HG03108 (cell line): Measurements from ENCODE around the gene CELA2B.

Experiments used
- ATAC-seq: cut with Tn5 transposase; IDR thresholded peaks from one replicate; pipeline ENCODE4 v1.9.1; 2021; ENCODE audit warnings: moderate library complexity; ENCODE audit not compliant: unreplicated experiment

CELA2B gene

DNA sequence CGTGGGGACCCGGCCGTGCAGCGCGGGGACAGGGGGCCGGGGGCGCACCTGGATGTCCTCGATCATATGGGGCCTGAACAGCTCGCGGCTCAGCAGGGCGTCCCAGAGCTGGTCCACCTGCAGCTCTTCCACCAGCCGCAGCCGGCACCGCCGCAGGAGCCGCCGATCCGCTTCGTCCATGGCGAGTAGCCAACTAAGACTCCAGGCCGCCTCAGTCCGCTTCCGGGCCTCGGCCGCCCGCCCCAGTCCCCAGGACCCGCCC, 48.0 kb downstream of the CELA2B start, which contains the start of gene CASP9:
Gene CASP9, minus strand, starts transcription at position 195 of the 262 bp plus-strand sequence. Its CDS starts 15 bp downstream, at position 180.
- ATAC-seq: no peak

DNA sequence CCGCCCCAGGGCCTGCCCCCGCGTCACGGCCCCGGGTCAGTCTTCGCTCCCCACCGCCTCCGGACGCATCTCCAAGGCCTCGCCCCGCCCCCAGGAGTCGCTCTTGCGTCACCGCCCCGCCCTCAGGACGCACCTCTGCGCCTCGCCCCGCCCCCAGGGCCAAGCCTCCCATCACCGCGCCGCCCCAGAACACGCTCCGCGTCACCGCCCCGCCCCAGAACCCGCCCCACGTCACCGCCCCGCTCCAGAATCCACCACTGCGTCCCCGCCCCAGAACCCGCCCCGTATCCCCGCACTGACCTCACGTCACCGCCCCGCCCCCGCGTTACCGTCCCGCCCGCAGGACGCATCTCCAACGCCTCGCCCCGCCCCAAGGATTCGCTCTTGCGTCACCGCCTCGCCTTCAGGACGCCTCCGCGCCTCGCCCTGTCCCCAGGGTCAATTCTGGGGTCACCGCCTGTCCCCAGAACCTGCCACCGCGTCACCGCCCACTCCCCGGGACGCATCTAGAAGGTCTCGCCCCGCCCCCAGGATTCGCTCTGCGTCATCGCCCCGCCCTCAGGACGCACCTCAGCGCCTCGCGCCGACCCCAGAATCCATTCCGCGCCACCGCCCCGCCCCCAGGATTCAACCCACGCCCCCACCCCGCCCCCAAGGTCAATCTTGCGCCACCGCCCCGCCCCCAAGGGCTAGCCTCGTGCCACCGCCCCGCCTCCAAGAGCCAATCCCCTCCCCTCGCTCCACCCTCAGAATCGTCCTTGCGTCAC, 48.6 kb downstream of the CELA2B start:
- peak; percentile 32 for ATAC-seq

DNA sequence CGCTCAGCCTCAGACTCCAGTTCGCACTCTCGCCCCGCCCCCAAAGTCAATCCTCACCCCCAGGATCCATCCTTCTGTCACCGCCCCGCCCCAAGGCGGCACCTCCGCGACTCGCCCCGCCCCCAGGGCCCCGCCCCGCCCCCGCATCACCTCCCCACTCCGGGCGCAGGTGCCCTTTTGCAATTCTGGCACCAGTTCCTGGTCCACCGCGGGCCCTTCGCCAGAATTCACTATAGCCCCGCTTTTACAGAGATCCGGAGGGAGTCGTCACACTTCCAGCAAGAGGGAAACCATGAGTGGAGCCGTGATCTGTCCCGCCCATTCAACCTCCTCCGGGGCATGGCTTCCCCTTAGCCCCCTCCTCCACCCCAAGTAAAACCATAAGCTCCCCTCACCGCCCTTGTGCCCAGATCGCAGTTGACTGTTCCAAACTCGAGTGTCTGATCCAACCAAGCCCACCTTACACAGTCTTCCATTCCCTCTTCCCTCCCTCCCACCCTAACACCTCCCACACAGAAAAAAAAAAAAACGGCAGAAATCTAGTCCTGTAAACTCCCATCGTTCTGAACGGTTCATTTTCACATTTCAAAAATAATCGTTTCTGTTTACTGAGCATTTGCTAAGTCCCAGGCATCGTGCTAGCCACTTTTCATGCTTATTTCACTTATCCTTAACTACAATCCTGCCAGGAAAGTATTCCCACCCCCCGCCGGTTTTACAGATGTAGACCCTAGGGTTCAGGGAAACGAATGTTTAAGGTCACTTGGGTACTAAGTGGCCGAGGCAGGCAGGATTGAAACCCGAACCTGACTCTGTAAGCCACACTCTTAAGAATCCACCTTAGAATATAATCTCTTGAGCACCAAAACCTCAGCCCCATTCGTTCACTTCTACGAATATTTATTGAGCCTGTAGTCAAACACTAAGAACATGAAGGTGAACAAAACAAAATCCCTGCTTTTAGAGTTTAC, 49.4 kb downstream of the CELA2B start:
- peak; percentile 35 for ATAC-seq

DNA sequence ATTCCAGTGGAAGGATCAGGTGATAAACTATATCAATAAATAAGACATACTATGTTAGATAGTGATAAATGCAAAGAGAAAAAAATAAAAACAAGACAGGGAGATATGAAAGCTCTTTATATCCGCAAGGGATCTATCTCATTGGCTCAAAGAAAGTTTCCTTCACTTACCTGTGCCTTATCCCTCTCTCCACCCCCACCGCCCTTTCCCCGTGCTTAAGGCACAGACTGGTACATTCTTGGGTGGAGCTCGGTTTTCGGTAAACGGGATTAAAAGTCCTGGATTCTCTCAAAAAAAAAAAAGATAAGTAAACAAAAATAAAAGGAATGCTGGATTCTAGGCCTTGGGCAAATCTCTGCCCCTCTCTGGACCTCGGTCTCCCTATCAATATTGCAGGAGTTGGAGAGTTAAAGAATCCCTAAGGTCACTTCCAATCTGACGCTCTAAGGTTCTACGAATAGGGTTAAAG, 50.2 kb downstream of the CELA2B start:
- no peak for ATAC-seq

DNA sequence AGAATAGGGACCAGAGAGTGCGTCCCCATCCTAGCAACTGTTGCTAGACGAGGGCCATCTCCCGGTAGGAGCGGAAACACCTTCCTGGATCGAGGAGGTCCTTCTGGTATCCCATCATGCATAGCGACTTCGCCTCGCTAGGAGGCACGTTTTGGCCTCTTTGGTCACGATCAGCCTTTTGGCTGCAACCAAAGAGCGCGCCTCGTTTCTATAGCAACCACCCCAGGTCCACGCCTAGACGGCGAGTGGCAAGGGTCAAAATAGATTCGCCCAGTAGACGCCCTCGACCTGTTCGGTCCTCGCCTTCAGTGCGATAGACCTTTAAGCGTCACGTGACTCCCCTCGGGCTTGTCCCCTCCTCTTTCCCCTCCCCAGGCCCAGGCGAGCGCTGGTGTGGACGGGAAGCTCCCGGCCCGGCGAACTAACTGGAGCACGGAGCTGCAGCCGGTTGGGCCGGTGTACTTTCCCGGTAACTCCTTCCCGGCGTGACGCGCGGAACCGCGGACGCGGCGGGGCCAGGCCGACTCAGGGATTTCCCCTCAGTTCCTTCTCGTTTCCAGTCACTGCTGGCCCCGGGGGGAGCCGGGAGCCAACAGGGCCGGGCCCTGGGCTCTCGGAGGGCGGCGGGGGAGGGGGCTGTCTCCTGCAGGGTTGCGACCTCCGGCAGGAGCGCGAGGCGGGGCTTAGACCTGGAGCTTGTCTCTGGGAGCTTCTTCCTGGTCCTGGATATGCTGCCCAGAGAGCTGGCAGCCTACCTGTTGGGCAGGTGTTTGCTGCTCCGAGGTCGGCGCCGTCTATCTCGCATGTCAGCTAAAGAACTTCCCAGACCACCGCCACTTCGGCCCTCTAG, 50.8 kb downstream of the CELA2B start, which contains the start of gene DNAJC16:
Gene DNAJC16, plus strand, starts transcription at position 359 of the 850 bp plus-strand sequence. CDS start 2,258 bp downstream, outside the sequence.
- peak; percentile 44 for ATAC-seq

DNA sequence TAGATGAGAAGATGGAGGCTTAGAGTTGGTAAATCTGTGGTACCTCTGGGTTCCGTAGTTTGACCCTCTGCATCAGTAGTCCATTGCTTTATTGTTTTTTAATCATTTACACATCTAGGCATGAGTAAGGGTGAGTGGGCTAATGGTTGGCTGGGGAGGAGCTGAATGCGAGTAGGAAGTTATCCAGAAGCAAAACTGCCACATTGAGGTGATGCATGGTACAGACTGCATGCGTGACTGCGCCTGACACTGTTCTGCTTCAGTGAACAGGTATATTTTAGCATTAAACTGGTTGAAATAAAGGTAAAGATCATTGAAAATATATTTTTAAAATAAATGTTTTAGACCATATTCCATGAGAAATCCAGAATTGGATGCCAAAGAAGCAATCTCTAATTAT, 55.1 kb downstream of the CELA2B start:
- ATAC-seq: no peak

DNA sequence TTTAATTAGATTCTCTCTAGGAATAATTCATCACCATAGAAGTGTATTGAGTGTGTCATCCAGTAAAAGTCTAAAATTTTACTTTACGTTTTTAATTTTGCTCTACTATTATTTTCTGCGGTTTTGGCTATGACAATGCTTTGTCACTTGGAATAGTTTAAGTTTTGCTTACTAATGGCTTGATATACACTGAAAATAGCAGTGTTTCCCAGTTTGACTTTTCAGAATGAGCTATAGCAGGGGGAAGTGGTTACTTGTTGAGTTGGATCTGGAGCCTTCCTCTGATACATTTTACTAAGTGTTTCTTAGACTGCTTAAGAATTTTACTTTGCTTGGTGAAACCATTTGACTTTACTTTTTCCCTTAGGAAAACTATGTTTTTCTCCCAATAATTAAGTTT, 55.8 kb downstream of the CELA2B start:
- ATAC-seq: no peak

DNA sequence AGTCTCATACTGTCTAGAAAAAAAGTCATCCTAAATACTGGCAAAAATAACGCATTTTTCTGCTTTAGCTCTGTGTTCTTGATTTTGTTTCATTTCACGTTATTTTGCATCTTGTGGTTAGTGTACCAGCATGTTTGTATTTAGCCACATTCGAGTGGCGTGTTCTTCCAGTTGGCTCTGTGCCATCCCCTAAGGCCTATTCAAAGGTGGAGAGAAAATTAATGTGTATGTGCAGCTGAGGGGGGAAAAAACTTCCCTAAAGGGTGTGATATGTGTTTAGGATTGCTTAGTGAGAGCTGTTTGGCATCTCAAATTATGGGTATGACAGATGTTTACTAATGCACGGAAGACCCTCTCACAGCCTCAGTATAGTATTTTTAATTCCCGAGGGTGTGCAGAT, 62.9 kb downstream of the CELA2B start:
- ATAC-seq: no peak

DNA sequence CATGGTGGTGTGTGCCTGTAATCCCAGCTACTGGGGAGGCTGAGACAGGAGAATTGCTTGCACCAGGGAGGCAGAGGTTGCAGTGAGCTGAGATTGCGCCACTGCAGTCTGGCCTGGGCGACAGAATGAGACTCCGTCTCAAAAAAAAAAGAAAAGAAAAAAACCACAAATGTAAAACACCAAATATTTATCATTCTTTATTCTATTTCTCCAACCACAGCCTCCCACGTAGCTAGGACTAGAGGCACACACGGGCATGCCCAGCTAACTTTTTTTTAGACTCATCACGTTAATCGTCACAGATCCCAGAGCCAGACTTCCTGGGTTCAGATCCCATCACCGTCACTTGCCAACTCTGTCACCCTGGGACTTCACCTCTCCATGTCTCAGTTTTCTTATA, 64.3 kb downstream of the CELA2B start:
- ATAC-seq: no peak
